Activated naive CD8-positive, alpha-beta T cell treated with anti-CD3 and anti-CD28 coated beads, Interleukin-2, amount 50 U/mL, for 16 hours (primary cell): ENCODE results near the gene SGTA.

Source experiments
- DNase-seq: peaks from one replicate; pipeline ENCODE4 v3.0.0-alpha.2; 2020; ENCODE audit warnings: low read depth, low spot score

SGTA gene

DNA sequence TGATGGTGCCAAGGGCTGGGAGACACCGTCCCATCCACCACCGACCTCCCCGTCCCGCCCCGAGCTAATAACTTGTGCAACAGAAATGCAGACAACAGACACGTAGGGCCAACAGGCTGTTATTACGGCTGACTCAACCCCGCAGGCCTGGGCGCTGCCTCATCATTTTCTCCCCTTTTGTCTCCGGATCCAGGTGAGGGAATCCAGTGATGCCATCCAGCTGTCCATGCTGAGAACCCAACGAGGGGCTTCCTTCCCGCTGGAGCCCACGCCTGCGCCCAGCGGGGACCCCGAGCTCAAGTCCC is 55.5 kb downstream of the SGTA start:
- no peak for DNase-seq

DNA sequence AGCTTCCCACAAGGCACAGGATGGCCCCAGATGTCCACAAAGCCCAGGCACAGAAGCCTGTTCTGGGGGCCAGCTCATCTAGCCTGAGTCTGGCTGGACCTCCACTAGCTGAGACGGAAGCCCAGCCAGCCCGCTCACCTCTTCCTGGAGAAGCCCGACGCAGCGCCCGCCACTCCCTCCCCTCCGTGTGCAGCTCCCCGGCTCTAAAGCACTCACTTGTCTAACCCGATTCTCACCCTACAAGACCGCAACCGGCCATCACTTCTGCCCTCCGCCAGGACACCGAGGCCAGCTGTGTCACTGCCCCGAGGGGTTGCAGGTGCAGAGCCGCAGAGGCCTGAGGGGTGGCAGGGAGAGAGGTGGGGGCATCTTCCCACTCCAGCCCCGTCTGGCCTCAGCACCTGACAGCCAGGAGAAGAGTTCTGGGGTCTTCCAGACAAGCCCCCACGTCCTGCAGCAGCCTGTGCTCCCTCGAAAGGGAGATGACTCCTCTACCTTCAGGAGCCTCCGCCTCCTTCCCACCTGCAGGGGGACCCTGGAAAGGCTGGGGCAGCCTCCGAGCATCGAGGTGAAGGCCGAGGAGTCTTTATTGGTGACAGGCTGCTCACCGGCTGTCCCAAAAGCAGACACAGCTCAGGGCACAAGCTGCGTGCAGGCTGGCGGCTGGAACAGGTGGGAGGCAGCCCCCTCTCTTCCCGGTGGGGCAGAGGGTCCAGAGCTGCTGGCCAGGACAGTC is 56.0 kb downstream of the SGTA start:
- DNase-seq: no peak

DNA sequence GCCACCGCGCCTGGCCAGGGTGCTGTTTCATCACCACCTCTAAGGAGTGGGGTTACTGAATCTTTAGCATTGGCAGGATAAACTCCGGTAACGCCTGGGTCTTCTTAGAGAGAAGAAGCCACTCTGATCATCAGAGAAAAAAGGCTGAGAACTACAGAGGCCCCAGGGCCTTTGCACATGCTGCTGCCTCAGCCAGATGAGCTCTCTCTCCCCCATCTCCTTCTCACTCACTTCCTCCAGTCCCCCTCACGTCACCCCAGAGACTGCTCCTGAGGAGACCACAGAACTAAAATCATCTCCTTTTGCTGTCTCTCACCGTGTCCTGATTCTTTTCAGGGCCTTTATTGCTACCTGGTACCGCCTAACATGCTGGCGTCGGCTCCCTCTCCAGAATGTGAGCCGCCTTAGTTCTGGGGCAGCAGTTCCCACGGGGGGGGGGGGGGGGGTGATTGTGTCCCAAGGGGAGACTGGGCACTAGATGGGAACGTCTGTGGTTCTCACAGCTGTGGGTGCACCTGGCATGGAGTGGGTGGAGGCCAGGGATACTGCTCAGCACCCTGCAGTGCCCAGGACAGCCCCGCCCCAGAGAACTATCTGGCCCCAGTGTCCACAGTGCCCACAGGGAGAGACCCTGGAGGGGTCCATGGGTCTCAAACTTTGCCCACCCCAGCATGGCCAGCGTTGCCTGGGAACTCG is 56.8 kb downstream of the SGTA start:
- no peak for DNase-seq

DNA sequence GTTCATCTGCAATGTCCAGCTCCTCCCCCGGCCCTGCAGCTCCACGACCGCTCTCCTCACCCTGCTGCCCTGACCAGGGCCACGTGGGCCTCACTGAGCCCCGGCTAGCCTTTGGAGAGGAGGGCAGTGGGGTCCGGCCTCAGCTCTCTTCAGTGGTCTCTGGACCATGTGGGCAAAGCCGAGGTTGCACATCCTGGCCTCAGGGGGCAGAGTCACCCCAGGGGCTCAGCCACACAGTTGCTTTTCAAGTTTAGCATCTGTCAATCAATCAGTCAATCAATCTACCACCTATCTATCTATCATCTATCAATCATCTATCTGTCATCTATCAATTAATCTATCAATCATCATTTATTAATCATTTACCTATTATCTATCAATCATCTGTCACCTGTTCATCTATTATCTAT is 58.9 kb downstream of the SGTA start:
- DNase-seq: no peak

DNA sequence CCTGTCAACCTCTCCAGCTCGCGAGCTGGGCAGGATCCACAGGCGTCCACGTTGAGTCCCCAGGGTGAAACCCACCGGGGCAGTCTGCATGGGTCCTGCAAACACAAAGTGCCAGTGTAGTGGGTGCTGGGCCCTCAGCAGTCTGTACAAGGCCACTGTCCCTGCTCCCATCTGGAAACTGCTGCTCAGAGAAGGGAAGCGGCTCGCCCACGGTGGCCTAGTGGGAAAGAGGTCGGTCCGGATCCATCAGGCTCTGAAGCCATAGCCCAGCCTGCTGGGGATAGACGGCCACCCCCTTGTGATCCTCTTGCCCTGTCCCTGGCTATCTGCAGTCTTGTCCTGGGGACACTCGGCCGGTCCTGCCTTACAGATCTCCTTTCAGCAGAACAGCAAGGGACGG is 59.3 kb downstream of the SGTA start:
- DNase-seq: no peak

DNA sequence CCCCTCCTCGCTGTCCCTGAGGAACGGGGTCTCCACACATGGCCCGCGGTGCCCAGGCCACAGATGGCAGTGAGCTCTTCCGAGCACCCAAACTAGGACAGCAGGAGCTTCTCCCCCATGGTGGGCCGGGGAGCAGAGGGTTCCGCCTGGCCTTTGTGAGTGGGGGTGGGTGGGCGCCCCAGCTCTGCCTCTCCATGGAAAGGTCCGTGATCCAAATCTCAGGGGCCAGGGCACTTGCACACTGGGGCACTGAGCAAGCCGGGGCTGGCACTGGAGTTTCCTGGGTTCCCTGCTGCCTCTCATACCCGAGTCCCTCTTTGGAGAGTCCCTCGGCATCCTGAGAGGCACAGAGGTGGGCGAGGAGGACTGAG is 59.7 kb downstream of the SGTA start:
- no peak for DNase-seq

DNA sequence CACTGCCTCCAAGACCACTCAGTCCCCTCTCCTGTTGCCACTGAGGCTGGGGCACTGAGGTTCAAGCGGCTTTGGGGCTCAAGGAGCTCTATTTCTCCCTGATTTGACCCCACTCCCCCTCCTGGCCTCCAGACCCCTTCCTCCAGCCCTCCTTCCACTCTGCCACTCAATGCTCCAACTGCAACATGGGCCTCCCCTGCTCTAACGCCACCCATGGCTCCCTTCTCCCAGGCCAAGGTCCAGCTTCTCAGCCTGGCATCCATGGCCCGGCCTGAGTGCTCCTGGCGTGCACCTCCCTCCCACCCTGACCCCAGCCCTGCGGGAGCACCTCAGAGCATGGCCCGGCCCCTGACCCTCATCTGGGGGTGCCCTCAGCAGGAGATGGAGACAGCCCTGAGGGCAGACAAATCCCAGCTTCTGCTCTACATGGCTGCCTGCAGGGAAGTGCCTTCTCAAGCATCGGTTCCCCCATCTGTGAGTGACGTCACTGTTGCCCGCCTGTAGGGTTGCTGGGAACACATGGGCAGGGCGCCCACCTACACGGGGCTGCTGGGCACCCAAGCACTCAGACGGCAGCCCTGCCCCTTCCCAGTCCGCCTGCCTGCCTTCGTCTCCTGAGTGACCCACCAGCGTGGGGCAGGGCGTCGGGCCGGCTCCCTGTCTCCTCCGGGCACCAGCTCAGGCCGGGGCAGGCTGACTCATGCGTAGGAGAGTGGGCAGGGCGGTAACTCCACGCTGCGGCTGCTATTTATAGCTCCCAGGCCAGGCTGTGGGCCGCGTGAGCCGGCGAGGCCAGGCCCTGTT is 60.3 kb downstream of the SGTA start:
- no peak for DNase-seq

DNA sequence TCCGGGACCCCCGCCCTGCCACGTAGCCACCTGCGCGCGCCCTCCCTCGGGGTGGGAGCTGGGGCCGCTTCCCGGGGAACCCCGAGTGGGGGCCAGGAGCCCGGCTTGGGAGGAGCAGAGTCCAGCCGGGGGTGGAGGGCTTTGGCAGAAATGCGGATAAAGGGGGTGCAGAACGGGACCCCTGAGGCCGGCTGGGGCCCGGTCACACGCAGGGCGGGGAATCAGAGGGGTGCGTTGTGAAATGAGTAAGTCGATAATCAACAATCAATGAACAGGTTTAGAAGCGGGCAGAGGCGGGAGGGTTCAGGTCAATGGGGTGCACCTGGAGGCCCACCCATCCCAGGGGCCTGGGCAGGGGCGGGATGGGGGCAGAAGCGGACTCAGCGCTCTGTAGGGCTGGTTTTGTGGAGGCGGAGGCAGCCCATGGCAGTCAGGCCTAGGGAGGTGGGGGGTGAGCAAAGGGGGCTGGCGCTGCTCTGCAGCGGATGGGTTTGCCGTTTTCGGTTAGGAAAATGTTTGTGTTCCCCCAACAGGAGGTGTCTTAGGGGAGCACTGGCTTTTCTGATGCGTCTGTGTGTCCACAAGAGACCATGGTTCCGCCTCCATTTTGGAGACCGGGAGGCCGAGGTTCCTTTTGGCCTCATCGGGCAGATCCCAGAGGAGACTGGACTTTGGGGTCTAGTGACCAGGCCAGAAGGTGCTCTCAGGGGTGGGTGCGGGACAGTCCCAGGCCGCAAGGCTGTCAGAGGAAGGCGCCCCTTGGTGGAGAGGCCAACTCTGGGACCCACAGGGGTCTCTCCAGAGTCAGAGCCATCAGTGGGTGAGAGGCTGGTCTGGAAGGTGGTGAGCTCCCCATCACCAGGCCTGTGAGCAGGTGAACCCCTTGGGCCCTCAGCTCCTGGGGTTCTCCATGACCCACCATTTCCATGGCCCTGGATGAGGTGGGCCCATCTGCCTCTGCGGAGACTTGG is 61.2 kb downstream of the SGTA start:
- DNase-seq: no peak

DNA sequence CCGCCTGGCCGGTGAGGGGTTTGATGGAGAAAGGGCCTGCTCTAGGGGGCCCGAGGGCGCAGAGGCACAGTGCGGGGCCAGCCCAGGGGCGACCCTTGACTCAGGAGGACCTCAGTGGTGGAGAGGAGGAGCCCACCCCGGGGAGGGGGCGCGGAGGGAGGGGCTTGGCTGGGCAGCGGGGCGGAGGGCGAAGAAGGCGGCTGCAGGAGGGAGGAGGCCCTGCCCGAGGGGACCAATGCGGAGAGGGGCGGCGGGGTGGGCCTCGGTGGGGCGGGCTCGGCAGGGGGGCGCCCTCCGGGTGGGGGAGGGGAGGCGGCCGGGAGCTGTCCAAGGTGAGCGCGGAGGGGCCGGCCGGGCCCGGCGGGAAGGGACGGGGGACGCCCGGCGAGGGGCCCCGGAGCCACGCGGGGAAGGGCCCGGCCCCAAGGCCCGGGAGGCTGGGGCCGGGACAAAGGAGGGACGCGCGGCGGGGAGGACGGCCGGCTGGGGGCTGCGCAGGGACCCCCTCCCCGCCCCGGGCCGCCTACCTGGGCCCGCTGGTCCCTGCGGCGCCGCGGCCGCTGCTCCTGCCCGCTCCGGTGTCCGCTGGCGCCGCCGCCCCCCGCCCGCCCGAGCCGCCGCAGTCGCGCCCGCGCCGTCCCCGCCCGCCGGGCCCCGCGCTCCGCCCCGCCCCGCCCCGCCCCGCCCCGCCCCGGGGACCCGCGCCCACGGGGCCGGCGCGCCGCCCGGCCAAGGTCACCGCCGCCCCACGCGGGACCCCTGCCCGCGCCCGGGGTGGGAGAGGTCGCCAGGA is 62.1 kb downstream of the SGTA start, which contains the start of gene DIRAS1:
DIRAS1 (minus strand) TSS at position 596 of the 793 bp plus-strand sequence. CDS start 3,566 bp downstream, outside the sequence.
- DNase-seq: no peak

DNA sequence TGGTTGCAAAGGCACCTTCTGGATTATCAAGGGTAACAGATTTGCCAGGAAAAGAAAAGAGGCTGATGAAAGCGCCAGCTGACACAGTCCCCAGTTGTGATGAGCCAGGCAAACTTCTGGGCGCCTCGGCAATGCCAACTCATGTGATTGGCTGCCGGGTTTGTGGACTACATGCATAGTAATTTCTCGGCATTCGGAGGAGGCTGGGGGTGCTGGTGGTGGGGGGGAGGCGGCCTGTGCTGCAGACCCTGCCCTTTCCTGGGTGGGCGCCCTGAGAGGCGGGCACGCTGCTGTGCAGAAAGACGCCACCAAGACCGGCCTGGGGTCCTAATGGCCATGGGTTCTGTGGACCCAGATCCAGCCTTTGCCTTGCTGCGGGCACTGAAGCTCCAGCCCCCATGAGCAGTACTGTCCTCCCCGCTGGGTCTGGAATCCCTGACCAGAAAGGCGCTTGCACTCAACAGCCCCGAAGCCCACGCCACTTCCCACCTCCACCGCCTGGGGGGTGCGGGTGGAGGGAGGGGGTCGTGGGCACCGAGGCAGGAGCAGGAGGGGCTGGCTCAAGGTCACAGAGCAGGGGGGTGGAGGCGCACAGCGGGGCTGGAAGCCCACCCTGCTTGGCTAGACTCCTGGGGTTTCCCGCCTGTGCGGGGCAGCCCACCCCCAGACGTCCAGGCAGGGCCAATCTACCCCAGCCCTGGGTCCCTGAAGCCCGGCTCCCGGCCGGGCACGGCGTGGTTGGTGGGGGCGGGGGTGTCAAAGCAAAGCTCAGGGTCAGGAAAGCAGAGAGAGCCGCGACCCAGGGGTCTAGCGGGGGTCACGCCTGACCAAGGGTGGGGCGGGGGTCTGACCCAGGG is 62.9 kb downstream of the SGTA start:
- no peak for DNase-seq

DNA sequence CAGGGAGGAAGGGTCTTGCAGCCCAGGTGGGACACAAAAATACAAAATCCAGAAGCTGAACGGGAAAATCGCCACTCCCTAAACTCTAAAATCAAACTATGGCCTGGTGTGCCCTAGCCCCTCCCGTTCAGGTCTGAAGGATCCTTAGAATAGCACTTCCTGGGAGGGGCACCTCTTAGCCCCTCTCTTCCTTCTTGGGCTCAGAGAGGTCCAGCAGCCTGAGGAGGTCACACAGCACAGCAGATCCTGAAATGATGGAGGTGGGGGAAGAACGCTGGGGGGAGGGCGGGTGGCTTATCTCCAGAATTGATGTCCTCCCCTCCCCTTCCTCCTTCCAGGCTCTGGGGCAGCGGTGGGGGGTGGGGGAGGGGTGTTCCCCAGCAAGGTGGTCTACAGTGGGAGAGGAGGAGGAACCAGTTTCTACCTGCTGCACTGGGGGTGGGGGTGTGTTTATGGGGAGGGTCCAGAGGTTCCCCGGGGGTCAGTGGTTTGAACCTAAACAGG is 63.8 kb downstream of the SGTA start:
- DNase-seq: no peak

DNA sequence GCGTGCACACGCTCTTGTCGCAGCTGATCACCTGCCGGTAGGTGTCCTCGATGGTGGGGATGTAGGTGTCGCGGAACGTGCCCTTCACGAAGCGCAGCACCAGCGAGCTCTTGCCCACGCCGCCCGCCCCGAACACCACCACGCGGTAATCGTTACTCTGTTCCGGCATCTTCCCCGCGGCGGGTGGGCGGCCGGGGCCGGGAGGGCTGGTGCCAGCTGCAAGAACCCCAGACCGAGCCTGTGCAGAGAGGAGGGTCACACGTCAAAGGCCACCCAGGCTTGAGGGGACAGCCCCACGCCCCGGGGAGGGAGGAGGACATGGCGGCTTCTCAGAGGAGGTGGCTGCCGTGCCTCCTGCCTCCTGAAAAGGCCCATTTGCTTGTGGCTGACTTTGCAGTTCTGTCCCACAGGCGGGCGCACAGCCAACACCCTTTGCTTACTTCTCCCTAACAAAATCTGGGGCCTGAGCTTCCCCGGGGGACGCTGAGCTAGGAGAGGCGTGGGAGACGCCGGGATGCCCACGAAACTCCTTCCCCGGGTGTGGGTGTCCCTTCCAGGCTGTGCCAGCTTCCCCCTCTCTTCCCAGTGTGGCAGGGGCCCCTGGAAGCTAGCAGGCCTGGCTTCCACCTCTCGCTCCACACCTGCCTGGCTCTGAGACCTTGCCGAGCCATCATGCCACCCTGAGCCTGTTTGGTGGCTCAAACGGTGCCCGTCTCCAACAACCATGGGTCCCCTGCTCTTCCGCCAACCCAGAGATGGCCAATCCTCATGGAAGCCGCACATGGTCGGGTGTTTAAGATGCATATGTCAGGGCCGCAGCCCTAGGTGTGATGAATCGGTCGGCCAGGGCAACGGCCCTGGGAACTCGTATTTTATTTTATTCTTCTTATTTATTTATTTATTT is 65.2 kb downstream of the SGTA start:
- no peak for DNase-seq

DNA sequence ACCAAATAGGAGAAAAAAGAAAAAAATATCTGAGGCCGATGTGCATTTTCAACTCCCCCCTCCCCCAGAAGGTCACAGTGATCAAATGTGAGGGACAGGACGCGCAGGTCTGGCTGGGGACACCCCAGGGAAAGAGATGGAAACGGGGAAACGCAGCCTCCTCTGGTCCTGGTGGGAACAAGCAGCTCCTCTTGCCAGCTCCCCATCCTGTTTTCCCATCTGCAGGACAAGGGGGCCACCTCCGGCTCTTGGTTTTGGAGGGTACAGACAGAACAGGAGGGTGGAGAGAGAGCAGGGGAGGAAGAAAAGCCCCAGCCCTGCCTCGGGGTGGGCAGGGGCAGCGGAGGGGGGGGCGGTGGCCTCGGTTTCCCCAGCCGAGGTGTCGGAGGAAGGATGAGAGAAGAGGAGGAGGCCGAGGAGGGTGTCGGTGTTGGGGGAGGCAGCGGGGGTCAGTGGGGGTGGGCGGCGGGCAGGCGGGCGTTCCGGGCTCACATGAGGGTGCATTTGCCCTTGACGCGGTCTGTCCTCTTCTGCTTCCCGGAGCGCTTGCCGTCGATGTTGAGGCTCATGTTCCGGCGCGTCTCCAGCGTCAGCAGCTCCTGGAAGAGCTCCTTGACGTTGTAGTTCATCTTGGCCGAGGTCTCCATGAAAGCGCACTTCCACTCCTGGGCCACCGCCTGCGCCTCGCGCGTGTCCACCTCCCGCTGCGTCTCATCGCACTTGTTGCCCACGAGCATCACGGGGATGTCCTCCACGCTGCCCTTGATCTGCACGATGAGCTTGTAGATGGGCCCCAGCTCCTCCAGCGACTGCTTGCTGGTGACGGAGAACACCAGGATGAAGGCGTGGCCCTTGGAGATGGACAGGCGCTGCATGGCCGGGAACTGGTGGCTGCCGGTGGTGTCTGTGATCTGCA is 66.1 kb downstream of the SGTA start:
- DNase-seq: no peak

DNA sequence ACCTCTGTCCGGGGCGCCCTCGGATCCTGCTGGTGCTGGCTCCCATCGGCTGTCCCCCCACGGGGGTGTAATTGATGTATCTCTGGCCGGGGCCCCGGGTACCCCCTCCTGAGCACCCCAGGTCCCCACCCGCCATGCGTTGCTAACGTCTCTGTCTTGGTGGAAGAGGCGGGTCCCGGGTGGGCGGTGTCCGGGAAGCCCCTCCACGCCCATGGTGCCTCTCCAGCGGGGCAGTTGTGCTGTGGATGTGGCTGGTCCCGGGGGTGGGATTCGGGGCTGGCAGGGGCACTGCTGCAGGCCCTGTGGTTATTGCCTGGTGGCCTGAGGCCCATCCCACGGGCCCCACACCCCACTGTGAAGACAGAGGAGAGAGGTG is 66.8 kb downstream of the SGTA start:
- DNase-seq: no peak

DNA sequence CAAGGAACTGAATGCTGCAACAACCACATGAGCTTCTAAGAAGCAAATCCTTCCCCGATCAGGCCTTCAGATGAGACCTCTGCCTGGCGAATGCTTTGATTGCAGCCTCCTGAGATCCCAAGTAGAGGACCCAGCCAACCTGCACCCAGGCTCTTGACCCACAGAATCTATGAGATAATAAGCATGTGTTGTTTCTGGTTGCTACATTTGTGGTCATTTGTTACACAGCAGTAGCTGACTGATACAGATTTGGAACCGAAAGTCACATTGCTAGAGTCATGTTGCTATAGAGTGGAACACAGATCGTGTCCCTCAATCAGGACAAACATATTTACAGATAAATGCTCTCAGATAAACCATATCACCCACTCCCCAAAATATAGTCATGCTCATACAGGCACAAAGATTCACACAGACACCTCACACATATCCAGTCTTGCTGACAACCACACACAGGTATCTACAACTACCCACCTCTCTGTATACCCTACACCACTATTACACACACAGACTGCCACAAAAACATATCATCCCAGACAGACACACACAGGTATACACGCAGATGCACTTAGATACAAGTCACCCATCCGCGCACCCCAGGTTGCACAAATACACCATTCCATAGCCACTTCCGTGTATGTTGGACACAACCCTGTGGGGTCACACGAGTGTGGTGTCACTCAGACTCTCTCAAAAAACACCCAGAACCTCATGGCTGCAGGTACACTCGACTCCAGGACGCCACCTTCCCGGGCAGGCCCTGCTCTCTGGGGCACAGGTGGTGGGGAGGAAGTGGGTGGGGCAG is 67.4 kb downstream of the SGTA start:
- DNase-seq: no peak

DNA sequence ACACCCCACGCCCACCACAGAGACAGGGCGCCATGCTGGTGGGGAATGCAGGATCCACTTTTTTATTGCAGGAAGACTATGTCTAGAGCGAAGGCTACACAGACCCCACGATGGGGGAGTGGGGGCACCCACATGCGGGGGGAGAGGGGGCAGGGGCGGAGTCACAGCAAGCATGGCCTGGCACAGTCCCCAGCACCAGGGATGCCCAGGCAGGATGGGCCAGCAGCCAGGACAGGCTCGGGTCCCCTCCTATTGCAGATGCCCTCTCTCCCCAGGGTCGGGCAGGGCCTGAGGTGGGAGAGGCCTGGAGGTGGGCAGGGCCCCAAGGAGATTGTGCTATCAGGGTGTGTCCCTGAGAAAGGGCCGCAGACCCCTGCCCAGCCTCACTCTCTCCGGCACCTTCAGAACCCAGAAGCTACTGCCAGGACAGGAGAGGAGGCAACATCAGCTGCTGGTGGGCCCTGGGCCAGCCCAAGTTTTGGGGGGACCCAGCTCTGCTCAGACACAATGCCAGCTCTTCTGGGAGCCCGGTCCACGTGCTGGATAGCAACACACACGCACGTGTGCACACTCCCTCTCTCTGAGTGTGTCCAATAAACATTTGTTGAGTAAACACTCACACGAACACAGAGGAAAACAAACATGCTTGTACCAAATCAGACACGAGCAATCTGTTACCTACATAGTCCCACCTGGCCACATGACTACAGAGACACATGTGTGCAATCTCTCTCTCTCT is 68.4 kb downstream of the SGTA start:
- DNase-seq: no peak
